ENCODE data around the gene CEP63.

GRCh38 chr3:134464064-134464688, 21.7 kb upstream of the CEP63 start:
- TF ChIP-seq POLR2A (IDR thresholded peaks at IDR 0.05) (no peak), CTCF (IDR thresholded peaks at IDR 0.05 in 4 of 5, conservative IDR thresholded peaks at IDR 0.05 in 1 of 5) (no peak)
